Measurements from ENCODE around the gene PRKCG.

The PRKCG gene

GRCh38 chr19:53900191-53900860 is 18.3 kb downstream of the PRKCG start:
- DNase-seq: no peak

DNA sequence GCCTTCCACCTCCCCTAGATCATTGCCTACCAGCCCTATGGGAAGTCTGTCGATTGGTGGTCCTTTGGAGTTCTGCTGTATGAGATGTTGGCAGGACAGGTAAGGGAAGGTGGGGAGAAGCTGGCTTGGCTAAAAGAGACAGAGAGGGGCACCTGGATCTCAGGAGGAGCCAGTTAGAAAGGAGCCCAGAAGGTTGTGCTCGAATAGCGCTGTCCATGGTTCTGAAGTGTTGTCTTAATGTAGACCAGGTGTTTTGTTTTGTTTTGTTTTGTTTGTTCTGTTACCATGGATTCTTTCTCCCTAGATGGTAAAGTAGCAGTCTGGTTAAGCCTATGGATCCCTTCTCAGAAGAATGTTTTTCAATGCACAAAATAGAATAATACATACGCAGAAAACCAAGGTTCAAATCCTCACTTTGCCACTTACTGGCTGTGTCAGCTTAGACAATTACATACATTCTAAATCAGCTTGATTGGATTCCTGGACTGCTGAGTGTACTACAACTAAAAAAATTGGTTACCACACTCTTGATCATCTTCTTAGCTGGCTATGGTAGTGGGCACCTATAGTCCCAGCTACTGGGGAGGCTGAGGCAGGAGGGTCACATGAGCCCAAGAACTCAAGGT is 21.2 kb downstream of the PRKCG start:
- DNase-seq: no peak

DNA sequence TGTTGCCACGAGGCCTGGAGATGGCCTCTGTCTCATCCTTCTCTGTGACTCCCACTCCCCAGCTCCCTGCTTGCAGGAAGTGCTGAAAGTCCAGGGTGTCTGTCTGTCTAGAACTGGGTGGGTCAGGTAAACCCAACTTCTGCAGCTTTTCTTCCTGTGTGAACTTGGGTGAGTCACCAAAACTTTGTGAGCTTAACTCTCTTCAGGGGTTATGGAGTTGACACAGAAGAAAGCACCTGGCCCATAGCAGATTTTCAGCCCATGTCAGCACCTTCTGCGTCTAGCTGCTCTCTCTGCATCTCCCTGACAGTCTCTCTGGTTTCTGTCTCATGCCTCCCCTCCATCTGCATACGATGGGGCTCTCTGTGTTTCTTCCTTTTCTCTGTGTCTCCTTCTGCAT is 22.9 kb downstream of the PRKCG start:
- no peak for DNase-seq

- DNase-seq: no peak
Measured at GRCh38 chr19:53905787-53906186, 23.8 kb downstream of the PRKCG start.

DNA sequence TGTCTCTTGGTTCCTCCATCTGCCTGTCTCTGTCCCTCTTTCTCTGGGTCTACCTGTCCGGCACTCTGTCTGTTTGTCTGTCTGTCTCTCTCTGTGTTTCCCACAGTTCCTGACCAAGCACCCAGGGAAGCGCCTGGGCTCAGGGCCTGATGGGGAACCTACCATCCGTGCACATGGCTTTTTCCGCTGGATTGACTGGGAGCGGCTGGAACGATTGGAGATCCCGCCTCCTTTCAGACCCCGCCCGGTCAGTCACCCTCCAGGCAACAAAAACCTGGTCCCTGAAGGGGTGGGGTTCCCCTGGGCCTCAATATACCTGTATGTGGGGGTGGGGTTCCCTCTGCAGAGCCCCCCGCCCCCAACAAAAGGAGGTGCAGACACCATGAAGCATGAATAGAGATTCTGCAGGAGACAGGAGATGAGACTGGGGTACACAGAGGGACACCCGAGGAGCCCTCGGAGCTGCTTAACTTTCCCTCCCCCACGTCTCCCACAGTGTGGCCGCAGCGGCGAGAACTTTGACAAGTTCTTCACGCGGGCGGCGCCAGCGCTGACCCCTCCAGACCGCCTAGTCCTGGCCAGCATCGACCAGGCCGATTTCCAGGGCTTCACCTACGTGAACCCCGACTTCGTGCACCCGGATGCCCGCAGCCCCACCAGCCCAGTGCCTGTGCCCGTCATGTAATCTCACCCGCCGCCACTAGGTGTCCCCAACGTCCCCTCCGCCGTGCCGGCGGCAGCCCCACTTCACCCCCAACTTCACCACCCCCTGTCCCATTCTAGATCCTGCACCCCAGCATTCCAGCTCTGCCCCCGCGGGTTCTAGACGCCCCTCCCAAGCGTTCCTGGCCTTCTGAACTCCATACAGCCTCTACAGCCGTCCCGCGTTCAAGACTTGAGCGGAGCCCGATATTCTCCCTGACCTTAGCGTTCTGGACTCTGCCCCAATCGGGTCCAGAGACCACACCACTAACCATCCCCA is 24.5 kb downstream of the PRKCG start:
- no peak for DNase-seq

DNA sequence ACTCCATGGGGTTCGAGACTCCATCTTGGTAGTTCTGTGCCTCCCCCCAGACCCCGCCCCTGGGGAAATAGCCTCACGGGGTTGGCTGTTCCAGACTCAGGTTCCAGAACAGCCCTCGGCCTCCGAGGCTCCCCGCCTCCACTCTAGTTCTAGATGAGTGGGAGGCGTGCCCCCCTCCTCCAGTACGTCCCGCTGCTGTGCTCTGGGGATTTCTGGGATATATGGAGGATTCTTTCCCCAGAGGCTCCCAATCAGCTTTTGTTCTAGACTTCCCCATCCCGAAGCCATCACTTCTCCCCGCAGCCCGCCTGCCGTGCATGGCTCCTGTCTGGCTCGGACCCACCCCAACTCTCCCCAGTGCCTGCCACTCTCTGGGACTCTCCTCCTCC is 25.2 kb downstream of the PRKCG start:
- no peak for DNase-seq

GRCh38 chr19:53907690-53908089 is 25.7 kb downstream of the PRKCG start:
- DNase-seq: no peak

DNA sequence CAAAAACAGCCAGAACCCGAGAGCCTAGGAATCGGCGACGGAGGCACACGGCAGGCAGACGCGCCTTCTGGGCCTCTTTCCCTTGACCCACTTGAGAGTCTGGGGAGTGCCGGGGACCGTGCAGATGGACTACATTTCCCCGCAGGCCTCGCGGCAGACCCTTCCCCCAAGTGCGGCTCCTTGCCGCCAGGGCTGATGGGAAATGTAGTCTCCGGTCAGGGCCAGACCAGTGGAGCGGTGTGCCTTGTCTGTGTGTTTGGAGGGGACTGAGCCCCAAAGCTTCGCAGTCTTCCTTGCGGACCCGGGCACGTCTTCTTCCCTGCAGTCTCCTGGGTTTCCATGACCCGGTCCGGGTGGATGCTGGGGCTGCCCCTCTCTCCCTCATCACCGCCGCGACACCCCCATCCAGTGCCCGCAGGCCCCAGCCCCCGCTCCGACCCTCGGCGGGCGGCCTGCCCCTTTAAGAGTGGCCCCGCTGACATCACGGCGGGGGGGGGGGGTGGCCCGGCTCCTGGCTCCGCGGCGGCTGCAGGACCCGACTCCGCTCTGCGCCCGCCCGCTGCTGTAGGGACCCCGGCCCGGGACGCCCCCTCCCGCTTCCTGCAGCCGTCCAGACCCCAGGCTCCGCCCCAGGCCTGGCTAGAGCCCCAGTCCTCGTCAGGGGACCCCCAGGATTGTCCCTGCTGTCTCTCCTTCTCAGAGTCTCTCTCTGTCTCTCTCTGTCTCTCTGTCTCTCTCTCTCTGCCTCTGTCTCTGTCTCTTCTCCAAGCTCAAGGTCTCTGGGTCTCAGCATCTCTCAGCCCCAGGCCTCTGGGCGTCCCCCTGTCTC is 26.3 kb downstream of the PRKCG start:
- DNase-seq: no peak

DNA sequence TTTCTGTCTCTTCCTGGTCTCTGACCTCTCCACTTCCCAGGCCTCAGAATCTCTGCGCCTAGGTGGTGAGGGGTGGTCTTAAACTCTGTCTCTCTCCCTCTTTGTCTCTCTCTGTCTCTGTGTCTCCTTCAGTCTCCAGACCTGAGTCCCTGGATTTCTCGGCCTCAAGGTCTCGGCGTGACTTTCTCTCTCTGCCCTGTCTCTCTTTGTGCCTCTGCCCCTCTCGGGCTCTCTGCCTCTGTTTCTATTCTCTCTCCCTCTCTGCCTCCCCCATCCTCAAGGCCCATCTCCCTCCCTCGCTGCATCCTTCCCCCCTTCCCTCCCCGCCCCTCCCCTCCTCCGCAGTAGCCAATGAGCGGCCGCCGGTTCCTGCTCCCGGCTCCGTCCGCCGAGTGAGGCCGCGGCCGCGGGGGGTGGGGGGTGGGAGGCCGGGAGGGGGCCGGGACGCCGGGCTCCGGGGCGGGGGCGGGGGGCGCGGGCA is 27.0 kb downstream of the PRKCG start, which contains the start of gene CACNG7:
Gene CACNG7 (plus strand): TSS at position 344 of the 481 bp plus-strand sequence. CDS start 3,554 bp downstream, outside the sequence.
- DNase-seq: no peak

DNA sequence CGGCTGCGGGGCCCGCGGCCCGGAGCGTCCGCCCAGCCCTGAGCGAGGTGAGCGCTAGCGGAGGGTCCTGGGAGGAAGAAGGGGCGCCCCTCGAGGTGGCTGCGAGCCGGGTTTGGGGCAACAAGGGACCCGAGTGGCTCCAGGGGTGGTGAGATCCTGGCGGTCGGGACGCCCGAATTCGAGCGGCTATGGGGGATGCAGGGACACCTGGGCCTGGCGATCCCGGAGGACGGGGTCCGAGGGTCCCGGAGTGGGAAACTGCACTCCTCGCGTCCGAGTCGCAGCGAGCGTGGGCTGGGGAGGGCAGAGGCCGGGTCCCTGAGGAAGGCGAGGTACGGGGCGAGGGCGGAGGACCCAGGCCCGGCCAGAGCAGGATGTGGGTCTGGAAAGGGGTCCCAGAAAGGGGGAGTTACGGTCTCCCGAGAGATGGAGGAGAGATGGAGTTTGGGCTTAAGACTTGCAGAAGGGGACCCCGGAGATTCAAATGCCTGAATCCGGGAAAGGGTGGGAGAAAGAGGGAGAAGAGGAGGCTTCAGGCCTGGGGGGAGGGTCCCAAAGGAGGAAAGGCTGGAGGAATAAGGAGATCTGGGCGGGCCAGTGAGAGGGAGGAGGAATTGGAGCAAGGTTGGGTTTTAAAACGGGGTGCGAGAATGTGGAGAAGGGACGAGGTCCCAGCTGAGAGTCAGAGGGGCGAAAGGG is 27.6 kb downstream of the PRKCG start:
- DNase-seq: no peak

DNA sequence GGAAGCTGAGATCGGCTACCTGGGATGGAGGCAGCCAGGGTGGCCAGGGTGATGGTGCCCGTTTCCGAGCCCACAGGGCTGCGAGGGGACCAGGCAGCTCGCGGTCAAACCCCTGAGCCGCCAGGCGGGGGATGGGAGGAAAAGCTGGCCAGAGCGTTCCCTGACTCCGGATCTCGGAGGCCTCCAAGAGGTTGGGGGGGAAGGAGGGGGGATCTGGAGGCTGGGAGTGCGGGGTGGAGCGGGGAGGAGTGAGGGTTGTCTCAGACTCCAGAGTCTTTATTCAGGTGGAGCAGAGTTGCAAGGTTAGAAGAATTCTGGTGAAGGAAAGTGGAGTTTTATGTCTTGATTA is 28.1 kb downstream of the PRKCG start:
- DNase-seq: no peak

- no peak for DNase-seq
Measured at GRCh38 chr19:53912653-53913052, 30.7 kb downstream of the PRKCG start.

GRCh38 chr19:53915000-53915399 is 33.0 kb downstream of the PRKCG start:
- no peak for DNase-seq

DNA sequence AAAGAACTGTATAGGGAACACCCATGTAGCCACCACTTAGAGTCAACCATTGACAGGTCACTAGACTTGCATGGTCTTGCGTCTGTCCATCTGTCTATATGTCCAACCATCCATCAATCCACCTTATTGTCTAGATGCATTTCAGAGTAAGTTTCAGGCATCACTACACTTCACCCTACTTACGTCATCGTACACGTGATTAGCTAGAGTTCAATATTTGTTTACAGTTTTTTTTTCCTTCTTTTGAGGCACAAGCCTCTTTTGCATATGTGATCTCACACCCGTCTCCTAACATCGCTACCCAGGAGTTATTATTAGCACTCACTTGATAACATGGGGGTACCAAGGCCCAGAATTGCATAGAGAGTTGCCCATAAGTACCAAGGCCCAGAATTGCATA is 34.0 kb downstream of the PRKCG start:
- DNase-seq: no peak

DNA sequence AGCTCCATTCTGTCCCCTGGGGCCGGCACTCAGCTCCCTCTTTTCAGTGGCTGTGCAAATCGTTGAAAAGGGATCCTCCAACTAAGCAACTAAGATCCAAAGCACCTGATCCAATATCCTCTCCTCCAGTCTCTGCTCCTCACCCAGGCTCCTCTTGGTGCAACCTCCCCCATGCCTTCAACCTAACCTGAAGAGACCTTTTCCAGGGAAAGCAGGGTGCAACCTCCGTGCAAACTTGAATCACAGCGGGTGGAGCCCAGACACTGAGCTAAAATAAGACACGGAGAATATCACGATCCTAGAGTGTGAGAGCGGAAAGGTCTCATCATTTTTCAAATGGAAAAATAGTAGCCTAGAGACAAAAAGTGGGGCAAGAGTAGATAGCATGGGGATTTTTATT is 35.4 kb downstream of the PRKCG start:
- no peak for DNase-seq

GRCh38 chr19:53927739-53928138 is 45.7 kb downstream of the PRKCG start:
- DNase-seq: no peak

DNA sequence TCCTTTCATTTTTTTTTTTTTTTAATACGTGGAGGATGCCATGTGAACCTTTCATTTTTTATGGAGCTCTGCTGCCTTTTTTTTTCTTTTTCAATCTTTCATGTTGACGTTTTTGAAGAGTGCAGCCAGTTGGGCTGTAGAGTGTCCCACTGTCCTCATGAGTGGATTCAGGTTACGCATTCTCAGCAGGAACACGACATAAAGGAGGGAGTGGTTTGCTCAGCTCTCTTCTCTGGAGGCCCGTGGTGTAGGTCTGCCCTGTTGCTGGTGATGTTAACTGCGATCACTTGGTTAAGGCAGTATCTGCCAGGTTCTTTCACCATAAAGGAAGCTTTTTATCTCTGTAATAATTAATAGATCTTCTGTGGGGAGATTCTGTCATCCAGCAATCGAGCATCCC is 54.0 kb downstream of the PRKCG start:
- no peak for DNase-seq

GRCh38 chr19:53942001-53942786 is 60.2 kb downstream of the PRKCG start:
- no peak for DNase-seq

GRCh38 chr19:53944416-53944815 is 62.4 kb downstream of the PRKCG start:
- DNase-seq: no peak

DNA sequence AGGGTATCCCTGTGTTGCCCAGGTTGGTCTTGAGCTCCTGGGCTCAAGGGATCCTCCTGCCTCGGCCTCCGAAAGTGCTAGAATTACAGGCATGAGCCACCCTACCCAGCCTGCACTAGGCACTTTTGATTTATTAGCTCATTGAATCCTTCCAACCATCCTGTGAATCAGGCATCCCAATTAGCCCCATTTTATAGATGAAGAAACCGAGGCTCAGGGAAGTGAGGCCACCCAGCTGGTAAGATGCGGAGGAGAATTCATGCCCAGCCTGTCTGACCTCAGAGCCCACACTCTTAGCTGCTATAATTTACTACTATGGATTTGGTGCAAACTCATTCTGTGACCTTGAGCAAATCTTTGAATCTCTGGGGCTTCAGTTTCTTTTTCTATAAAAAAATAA is 62.9 kb downstream of the PRKCG start:
- DNase-seq: no peak

DNA sequence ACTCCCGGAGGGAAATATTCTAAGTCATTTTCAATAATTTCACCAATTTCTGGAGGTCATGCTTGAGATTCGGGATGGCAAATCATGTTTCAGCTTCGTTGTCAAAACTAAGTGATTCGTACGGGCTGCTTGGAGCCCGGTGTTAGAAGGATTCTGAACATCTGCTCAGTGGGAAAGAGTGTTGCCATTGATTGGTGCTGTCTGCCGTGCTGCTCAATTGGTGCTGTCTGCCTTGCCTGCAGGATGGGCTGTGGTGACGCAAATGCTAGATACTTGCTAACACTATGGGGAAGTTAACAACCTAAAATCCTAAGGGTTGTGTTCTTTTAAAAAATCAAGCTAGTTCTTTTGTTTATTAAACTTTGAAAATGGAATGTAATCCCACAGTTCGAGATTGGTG is 63.4 kb downstream of the PRKCG start:
- no peak for DNase-seq

All from NCI-H510A (cell line).